ENCODE measurements around the gene MAZ. TPM values are rescaled to one million over a fixed set of nuclear protein-coding genes. Genes with fewer than 3 reads are reported as not detected.

MAZ gene
- total RNA-seq, 1 experiment from 2014 or later = 256 TPM

DNA sequence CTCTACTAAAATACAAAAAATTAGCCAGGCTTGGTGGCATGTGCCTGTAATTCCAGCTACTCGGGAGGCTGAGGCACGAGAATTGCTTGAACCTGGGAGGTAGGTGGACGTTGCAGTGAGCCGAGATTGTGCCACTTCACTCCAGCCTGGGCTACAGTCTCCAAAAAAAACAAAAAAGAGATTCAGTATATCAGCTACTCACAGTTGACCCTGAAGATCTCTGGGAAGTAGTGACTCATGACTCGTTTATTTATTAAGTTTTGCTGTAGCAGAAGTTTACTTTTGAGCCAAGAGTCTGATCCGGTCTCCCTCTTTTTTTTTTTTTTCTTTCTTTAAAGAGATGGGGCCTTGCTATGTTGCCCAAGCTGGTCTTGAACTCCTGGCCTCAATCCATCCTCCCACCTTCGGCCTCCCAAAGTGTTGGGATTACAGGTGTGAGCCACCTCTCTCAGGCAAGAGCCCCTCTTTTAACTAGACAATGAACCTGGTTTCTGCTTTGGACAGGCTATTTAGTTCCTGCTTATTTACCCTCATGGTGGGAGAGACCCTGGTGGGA lies 18.3 kb downstream of the MAZ start:
- Histone ChIP-seq H3K79me2 (ENCODE audit: insufficient read depth, low read length) (peaks cover 45% of the 10 kb centered on the region), H3K9me2 (ENCODE audit: insufficient read depth) (no peaks in the 10 kb centered on the region), H3K4me2 (ENCODE audit: low read length) (peak overlapping the region; percentile 78), H3K9ac (ENCODE audit: low read length) (peak overlapping the region; percentile 56), H4K20me1 (ENCODE audit: insufficient read depth) (no peaks in the 10 kb centered on the region; the same call in 1 of the 2 replicates), H2AFZ (ENCODE audit: low read depth, low read length, poor library complexity, severe bottlenecking) (no peak overlapping the region), H3K9me3 (ENCODE audit: control insufficient read depth in 1 of 2, insufficient read depth in 1 of 2, low read depth in 1 of 2, low read length in 2 of 2) (no peaks in the 10 kb centered on the region), H3K36me3 (ENCODE audit: control insufficient read depth in 1 of 2, insufficient read depth in 2 of 2, low read length in 2 of 2) (no peaks in the 10 kb centered on the region; a peak in 1 of 4 replicates), H3K27me3 (ENCODE audit: insufficient read depth, low read length) (no peaks in the 10 kb centered on the region), H3K27ac (ENCODE audit: low read depth, low read length) (peak overlapping the region; percentile 98), H3K4me1 (ENCODE audit: control insufficient read depth in 1 of 2, insufficient read depth in 2 of 2, low read length in 2 of 2) (peaks cover 74 to 99% of the 10 kb centered on the region in 2 experiments), H3K4me3 (replicated peaks in 1 of 2; ENCODE audit: low read depth in 1 of 2, low read length in 2 of 2) (peak overlapping the region in 1 of 2 experiments; percentile 38; a peak in 2 of 4 replicates)
- DNase-seq (ENCODE audit: low read depth, low spot score) (no peak), ATAC-seq (no peak)
- ChIA-PET POLR2A (interaction anchor here (1.1 to 1.4 kb wide), 2 partner anchors 9 to 17 kb away, joined by 3 to 5 read pairs; partner anchors contain the start of gene PAGR1), CTCF (interaction anchor here (0.6 to 4.9 kb wide), 3 partner anchors 8 to 208 kb away, joined by 3 to 29 read pairs (median 12); partner anchors contain the start of gene PAGR1), RAD21 (ENCODE audit: low non-redundant PET in 1 of 2, low total read pairs in 2 of 2, uncharacterized antibody in 2 of 2, unreplicated experiment in 2 of 2) (no interaction called here)
- intact Hi-C loops (cut with micrococcal nuclease) = no loop called here
- BruUV-seq (replicated peaks) = no TSS peak
- TF ChIP-seq MAX (IDR thresholded peaks at IDR 0.05) (no peak), TCF7L2 (IDR thresholded peaks at IDR 0.05; ENCODE audit: borderline replicate concordance, extremely low read depth, insufficient read depth, insufficient read length) (no peak), EZH2 (IDR thresholded peaks at IDR 0.05) (no peak), POLR2AphosphoS5 (IDR thresholded peaks at IDR 0.05; ENCODE audit: low read depth, low read length) (no peak)

DNA sequence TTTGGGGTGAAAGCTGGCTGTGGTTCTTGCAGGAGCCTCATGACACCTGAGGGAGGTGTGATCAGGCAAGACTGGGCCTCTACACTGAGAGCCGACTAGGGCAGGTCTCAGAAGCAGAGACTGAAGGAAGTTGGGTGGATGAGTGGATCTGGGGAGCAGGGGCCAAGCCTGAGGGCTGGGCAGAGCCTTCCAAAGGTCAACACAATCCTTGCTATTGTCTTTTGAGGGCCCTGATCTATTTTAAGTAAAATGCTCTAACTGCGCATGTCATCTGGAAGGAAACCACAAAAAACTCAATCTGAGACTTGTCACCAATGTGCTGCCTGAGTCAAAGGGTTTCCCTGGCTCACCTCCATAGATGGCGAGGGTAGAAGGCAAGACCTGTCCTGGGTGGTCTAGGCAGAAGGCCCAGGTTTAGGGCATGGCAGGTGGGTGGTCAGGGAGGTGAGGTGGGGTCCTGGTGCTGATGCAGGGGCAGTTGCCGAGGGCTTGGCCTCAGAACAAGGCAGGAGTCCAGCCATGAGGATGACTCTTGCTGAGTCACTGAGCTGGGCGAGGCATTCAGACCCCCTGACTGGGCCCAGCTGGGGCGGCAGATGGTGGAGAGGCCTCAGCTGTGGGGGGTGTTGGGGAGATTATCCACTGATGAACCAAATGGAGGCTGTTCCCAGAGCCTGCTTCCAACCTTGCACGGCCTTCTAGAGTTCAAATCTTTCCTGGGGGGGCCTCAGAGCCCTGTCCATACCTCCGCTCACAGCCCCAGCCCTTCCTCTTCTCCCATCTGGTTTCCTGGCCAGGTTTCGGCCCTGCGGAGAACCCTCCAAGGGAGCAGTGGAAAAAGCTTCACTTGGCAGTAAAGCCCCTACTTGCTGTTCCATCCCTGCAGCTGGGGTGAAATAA lies 19.1 kb downstream of the MAZ start:
- ChIA-PET POLR2A (interaction anchor here (1.1 to 1.2 kb wide), 2 partner anchors 9 to 14 kb away, joined by 3 read pairs; partner anchors contain the start of gene PAGR1), RAD21 (ENCODE audit: low non-redundant PET in 1 of 2, low total read pairs in 2 of 2, uncharacterized antibody in 2 of 2, unreplicated experiment in 2 of 2) (no interaction called here), CTCF (interaction anchor here (0.6 to 4.9 kb wide), 3 partner anchors 9 to 207 kb away, joined by 3 to 29 read pairs (median 12); partner anchors contain the start of gene PAGR1)
- peak overlapping the region; percentile 56 for H3K9ac ChIP-seq (ENCODE audit: low read length)
- peak overlapping the region; percentile 98 for H3K27ac ChIP-seq (ENCODE audit: low read depth, low read length)
- no peaks in the 10 kb centered on the region for H3K27me3 ChIP-seq (ENCODE audit: insufficient read depth, low read length)
- peak overlapping the region in 1 of 2 experiments; percentile 38; a peak in 2 of 4 replicates for H3K4me3 ChIP-seq (replicated peaks in 1 of 2; ENCODE audit: low read depth in 1 of 2, low read length in 2 of 2)
- intact Hi-C loops (cut with micrococcal nuclease) = no loop called here
- H3K36me3 ChIP-seq (ENCODE audit: control insufficient read depth in 1 of 2, insufficient read depth in 2 of 2, low read length in 2 of 2) = no peaks in the 10 kb centered on the region
- no peaks in the 10 kb centered on the region for H4K20me1 ChIP-seq (ENCODE audit: insufficient read depth)
- H3K4me1 ChIP-seq (ENCODE audit: control insufficient read depth in 1 of 2, insufficient read depth in 2 of 2, low read length in 2 of 2) = peaks cover 72 to 99% of the 10 kb centered on the region in 2 experiments
- H3K79me2 ChIP-seq (ENCODE audit: insufficient read depth, low read length) = peaks cover 37% of the 10 kb centered on the region
- ATAC-seq (peak; percentile 41), DNase-seq (ENCODE audit: low read depth, low spot score) (no peak)
- H3K9me3 ChIP-seq (ENCODE audit: control insufficient read depth in 1 of 2, insufficient read depth in 1 of 2, low read depth in 1 of 2, low read length in 2 of 2) = no peaks in the 10 kb centered on the region
- no peaks in the 10 kb centered on the region for H3K9me2 ChIP-seq (ENCODE audit: insufficient read depth)
- peak; percentile 53 for TF ChIP-seq POLR2AphosphoS5 (IDR thresholded peaks at IDR 0.05; ENCODE audit: low read depth, low read length)
- TF ChIP-seq CEBPB (IDR thresholded peaks at IDR 0.05; ENCODE audit: low read depth) = no peak
- no peak overlapping the region for H2AFZ ChIP-seq (ENCODE audit: low read depth, low read length, poor library complexity, severe bottlenecking)
- peak overlapping the region; percentile 78 for H3K4me2 ChIP-seq (ENCODE audit: low read length)
- BruUV-seq (replicated peaks) = no TSS peak
